ENCODE results near the gene CAMK2G.
"Not testable (repeated sequence)": the region's sequence is repeated elsewhere in the genome, so short reads cannot be mapped to it uniquely, and the experiment has no call there.

Gene CAMK2G

GRCh38 chr10:73791871-73792400 lies 82.4 kb downstream of the CAMK2G start:
- Mint-ChIP-seq H3K36me3 (ENCODE audit: low read depth) (peaks cover 36% of the 10 kb centered on the region), H3K4me1 (ENCODE audit: low read depth) (peaks cover 4% of the 10 kb centered on the region), H3K4me3 (no peak overlapping the region), H3K27me3 (ENCODE audit: low read depth) (no peaks in the 10 kb centered on the region), H3K27ac (no peak overlapping the region), H3K9me3 (no peaks in the 10 kb centered on the region)
- DNase-seq (ENCODE audit: low spot score), result no peak

- H3K36me3 Mint-ChIP-seq (ENCODE audit: low read depth), result peaks cover 38% of the 10 kb centered on the region
- H3K27me3 Mint-ChIP-seq (ENCODE audit: low read depth), result no peaks in the 10 kb centered on the region
- H3K27ac Mint-ChIP-seq, result no peak overlapping the region
- H3K4me3 Mint-ChIP-seq, result no peak overlapping the region
- H3K4me1 Mint-ChIP-seq (ENCODE audit: low read depth), result peaks cover 10% of the 10 kb centered on the region
- no peaks in the 10 kb centered on the region for H3K9me3 Mint-ChIP-seq
- no peak for DNase-seq (ENCODE audit: low spot score)
Measured at GRCh38 chr10:73790886-73791625, 83.3 kb downstream of the CAMK2G start.

- Mint-ChIP-seq H3K27ac (no peak overlapping the region), H3K4me1 (ENCODE audit: low read depth) (peaks cover 16% of the 10 kb centered on the region), H3K27me3 (ENCODE audit: low read depth) (no peaks in the 10 kb centered on the region), H3K9me3 (no peaks in the 10 kb centered on the region), H3K4me3 (no peak overlapping the region), H3K36me3 (ENCODE audit: low read depth) (peaks cover 35% of the 10 kb centered on the region)
- DNase-seq (ENCODE audit: low spot score), result no peak
Measured at GRCh38 chr10:73789659-73790055, 84.7 kb downstream of the CAMK2G start.

GRCh38 chr10:73788864-73789658 lies 85.3 kb downstream of the CAMK2G start:
- Mint-ChIP-seq H3K4me1 (ENCODE audit: low read depth) (peaks cover 16% of the 10 kb centered on the region), H3K36me3 (ENCODE audit: low read depth) (peaks cover 29% of the 10 kb centered on the region)

GRCh38 chr10:73787031-73787800 lies 87.1 kb downstream of the CAMK2G start:
- H3K9me3 Mint-ChIP-seq; DNase-seq (ENCODE audit: low spot score); H3K27ac Mint-ChIP-seq; H3K27me3 Mint-ChIP-seq (ENCODE audit: low read depth): not testable (repeated sequence)
- peaks cover 22% of the 10 kb centered on the region for H3K4me1 Mint-ChIP-seq (ENCODE audit: low read depth)
- H3K4me3 Mint-ChIP-seq, result peak overlapping the region; percentile 96
- peaks cover 22% of the 10 kb centered on the region for H3K36me3 Mint-ChIP-seq (ENCODE audit: low read depth)

More at GRCh38 chr10:73788864-73789658, 85.3 kb downstream of the CAMK2G start:
- Mint-ChIP-seq H3K27me3 (ENCODE audit: low read depth) (no peaks in the 10 kb centered on the region), H3K9me3 (no peaks in the 10 kb centered on the region), H3K4me3 (no peak overlapping the region), H3K27ac (no peak overlapping the region)
- DNase-seq (ENCODE audit: low spot score), result no peak

GRCh38 chr10:73786512-73786885 lies 87.9 kb downstream of the CAMK2G start:
- Mint-ChIP-seq H3K27ac (peak overlapping the region; percentile 77), H3K27me3 (ENCODE audit: low read depth) (no peaks in the 10 kb centered on the region), H3K9me3 (no peaks in the 10 kb centered on the region), H3K4me1 (ENCODE audit: low read depth) (peaks cover 22% of the 10 kb centered on the region), H3K4me3 (peak overlapping the region; percentile 96), H3K36me3 (ENCODE audit: low read depth) (peaks cover 21% of the 10 kb centered on the region)
- no peak for DNase-seq (ENCODE audit: low spot score)

- Mint-ChIP-seq H3K9me3 (no peaks in the 10 kb centered on the region), H3K27ac (peak overlapping the region; percentile 98), H3K4me1 (ENCODE audit: low read depth) (peaks cover 23% of the 10 kb centered on the region), H3K4me3 (peak overlapping the region; percentile 96), H3K36me3 (ENCODE audit: low read depth) (peaks cover 17% of the 10 kb centered on the region), H3K27me3 (ENCODE audit: low read depth) (no peaks in the 10 kb centered on the region)
- peak; percentile 33 for DNase-seq (ENCODE audit: low spot score)
Measured at GRCh38 chr10:73785721-73786511, 88.4 kb downstream of the CAMK2G start.

- H3K27me3 Mint-ChIP-seq (ENCODE audit: low read depth), result no peaks in the 10 kb centered on the region
- H3K4me1 Mint-ChIP-seq (ENCODE audit: low read depth), result peaks cover 28% of the 10 kb centered on the region
Measured at GRCh38 chr10:73785211-73785720, 89.1 kb downstream of the CAMK2G start, which contains the start of gene ZSWIM8. TSS of gene ZSWIM8 (plus strand) at chr10:73785606. CDS start at chr10:73785879, 273 bp downstream.

GRCh38 chr10:73782749-73783085 lies 91.6 kb downstream of the CAMK2G start:
- Mint-ChIP-seq H3K9me3 (no peaks in the 10 kb centered on the region), H3K27me3 (ENCODE audit: low read depth) (no peaks in the 10 kb centered on the region), H3K4me3 (peak overlapping the region; percentile 94), H3K4me1 (ENCODE audit: low read depth) (peaks cover 36% of the 10 kb centered on the region), H3K27ac (peak overlapping the region; percentile 98), H3K36me3 (ENCODE audit: low read depth) (peaks cover 14% of the 10 kb centered on the region)
- no peak for DNase-seq (ENCODE audit: low spot score)

More at GRCh38 chr10:73785211-73785720, 89.1 kb downstream of the CAMK2G start, which contains the start of gene ZSWIM8:
- DNase-seq (ENCODE audit: low spot score), result peak; percentile 83
- H3K27ac Mint-ChIP-seq, result peak within 1 kb of the TSS; percentile 98
- H3K9me3 Mint-ChIP-seq, result no peaks in the 10 kb centered on the region
- peak within 1 kb of the TSS; percentile 96 for H3K4me3 Mint-ChIP-seq
- H3K36me3 Mint-ChIP-seq (ENCODE audit: low read depth), result peaks cover 15% of the 10 kb centered on the region

GRCh38 chr10:73781879-73782748 lies 92.2 kb downstream of the CAMK2G start, which contains the start of gene CHCHD1:
TSS of gene CHCHD1 (plus strand) at chr10:73782048. CDS start at chr10:73782076, 28 bp downstream.
- DNase-seq (ENCODE audit: low spot score), result peak; percentile 92
- peaks cover 34% of the 10 kb centered on the region for H3K4me1 Mint-ChIP-seq (ENCODE audit: low read depth)
- peaks cover 18% of the 10 kb centered on the region for H3K36me3 Mint-ChIP-seq (ENCODE audit: low read depth)
- no peaks in the 10 kb centered on the region for H3K27me3 Mint-ChIP-seq (ENCODE audit: low read depth)
- peak within 1 kb of the TSS; percentile 98 for H3K27ac Mint-ChIP-seq
- H3K4me3 Mint-ChIP-seq, result peak within 1 kb of the TSS; percentile 94
- H3K9me3 Mint-ChIP-seq, result no peaks in the 10 kb centered on the region

GRCh38 chr10:73781548-73781878 lies 92.8 kb downstream of the CAMK2G start:
- DNase-seq (ENCODE audit: low spot score), result no peak
- Mint-ChIP-seq H3K27me3 (ENCODE audit: low read depth) (no peaks in the 10 kb centered on the region), H3K27ac (peak overlapping the region; percentile 98), H3K4me3 (peak overlapping the region; percentile 94), H3K9me3 (no peaks in the 10 kb centered on the region), H3K4me1 (ENCODE audit: low read depth) (peaks cover 34% of the 10 kb centered on the region), H3K36me3 (ENCODE audit: low read depth) (peaks cover 22% of the 10 kb centered on the region)

GRCh38 chr10:73780966-73781365 lies 93.4 kb downstream of the CAMK2G start:
- no peak for DNase-seq (ENCODE audit: low spot score)
- Mint-ChIP-seq H3K27ac (peak overlapping the region; percentile 98), H3K4me3 (peak overlapping the region; percentile 94), H3K27me3 (ENCODE audit: low read depth) (no peaks in the 10 kb centered on the region), H3K4me1 (ENCODE audit: low read depth) (peaks cover 29% of the 10 kb centered on the region), H3K9me3 (no peaks in the 10 kb centered on the region), H3K36me3 (ENCODE audit: low read depth) (peaks cover 18% of the 10 kb centered on the region)

Data from T-helper 2 cell treated with Interferon-gamma antibody and Interleukin-4, amounts not matched to agents 5 μg/mL and 100 μg/mL, for 36 hours (primary cell).